ENCODE data around the gene ZNF134.
A peak's percentile ranks its signal among the peaks of the same experiment; 100 is the strongest.

The ZNF134 gene

DNA sequence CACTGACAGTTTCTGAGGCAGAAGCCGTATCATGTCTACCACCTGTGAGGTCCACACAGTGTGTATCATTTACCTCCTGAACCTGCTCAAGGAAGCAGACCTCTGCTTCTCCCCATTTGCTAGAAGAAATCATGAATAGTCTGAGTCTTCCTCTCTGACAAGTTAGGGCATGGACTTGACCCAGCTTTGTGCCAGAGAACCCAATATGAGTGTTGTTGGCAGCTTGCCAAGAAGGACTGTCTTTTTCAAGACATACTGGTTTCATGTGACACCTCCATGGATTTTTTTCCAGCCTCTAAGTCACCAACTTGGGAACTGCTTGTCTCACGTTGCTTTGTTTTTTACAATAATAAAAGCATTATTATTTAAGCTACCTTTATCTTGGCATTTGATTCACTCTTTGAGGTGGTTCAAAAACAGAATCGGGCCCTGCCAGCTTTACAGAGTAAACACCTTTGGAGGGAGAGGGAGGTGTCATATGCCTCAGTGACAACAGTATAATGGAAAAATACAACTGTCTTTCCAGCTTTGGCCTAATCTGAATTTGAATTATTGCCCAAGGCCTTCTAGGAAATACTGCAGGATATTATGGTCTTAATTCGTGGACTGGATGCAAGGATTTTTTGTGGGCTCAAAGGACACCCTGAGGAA is 28.5 kb downstream of the ZNF134 start:
- Histone ChIP-seq H3K9ac (ENCODE audit: low read length) (no peak overlapping the region), H3K27me3 (replicated peaks; ENCODE audit: control insufficient read depth, insufficient read depth, low read length) (no peaks in the 10 kb centered on the region), H3K9me3 (ENCODE audit: control insufficient read depth, low read length) (peaks cover 38% of the 10 kb centered on the region), H3K4me1 (ENCODE audit: control insufficient read depth, insufficient read depth, low read length) (no peaks in the 10 kb centered on the region), H3K4me3 (ENCODE audit: low read length) (no peak overlapping the region), H3K36me3 (ENCODE audit: control insufficient read depth, insufficient read depth, low read length, severe bottlenecking) (peaks cover 48% of the 10 kb centered on the region)
- DNase-seq (ENCODE audit: low read depth) = no peak

- Histone ChIP-seq H3K27me3 (replicated peaks; ENCODE audit: control insufficient read depth, insufficient read depth, low read length) (no peaks in the 10 kb centered on the region), H3K9me3 (ENCODE audit: control insufficient read depth, low read length) (peaks cover 26% of the 10 kb centered on the region), H3K4me3 (ENCODE audit: low read length) (no peak overlapping the region), H3K4me1 (ENCODE audit: control insufficient read depth, insufficient read depth, low read length) (no peaks in the 10 kb centered on the region), H3K9ac (ENCODE audit: low read length) (no peak overlapping the region), H3K36me3 (ENCODE audit: control insufficient read depth, insufficient read depth, low read length, severe bottlenecking) (peaks cover 40% of the 10 kb centered on the region)
- no peak for DNase-seq (ENCODE audit: low read depth)
These were observed 29.7 kb downstream of the ZNF134 start for GRCh38 chr19:57643734-57644133.

DNA sequence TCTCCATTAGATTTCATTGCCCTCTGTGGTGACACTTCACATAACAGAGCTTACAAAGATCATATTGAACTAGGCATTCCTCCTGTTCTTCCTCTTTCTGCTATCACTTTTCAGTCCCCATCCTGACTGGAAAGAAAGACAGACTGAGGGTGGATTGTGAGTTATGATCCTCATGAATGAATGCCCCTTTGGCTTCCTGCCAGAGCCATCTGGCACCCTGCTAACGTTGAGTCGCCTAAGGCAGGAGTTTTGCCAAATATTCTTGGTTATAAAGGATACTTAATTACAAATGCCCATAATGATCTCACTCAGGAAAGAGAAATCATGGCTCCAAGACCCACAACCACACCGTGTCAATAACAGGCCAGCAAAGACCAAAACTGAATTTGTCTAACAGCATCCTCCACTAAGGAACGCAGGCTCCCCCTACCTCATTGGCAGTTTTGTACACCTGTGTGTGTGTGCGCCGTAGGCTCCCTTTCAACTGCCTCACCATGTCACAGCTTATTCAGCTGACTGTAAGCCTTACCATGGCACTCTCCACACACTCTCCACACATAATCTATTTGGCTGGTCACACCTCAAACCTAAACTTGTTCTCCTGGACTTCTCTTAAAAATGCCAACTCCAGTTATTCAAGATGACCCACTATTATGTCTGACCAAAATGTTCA is 34.4 kb downstream of the ZNF134 start:
- no peak overlapping the region for H3K9ac ChIP-seq (ENCODE audit: low read length)
- no peak overlapping the region for H3K4me3 ChIP-seq (ENCODE audit: low read length)

DNA sequence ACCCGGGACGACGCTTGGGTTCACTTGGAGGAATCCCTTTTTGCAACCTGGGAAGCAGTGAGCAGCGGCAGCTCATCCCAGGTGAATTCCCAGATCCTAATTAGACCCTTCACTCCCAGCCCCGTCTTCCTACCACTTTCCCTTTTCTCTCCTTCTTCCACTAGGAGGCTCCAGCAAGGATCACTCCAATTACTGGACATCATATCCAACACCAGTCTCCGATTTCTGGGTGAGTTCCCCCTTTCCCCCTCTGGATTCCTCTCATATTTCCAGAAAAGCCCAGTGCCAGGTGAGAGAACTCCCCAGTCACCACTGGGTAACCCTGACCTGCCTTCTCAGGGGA is 37.6 kb downstream of the ZNF134 start:
- Histone ChIP-seq H3K27me3 (replicated peaks; ENCODE audit: control insufficient read depth, insufficient read depth, low read length) (peaks cover 4% of the 10 kb centered on the region), H3K4me3 (ENCODE audit: low read length) (no peak overlapping the region), H3K4me1 (ENCODE audit: control insufficient read depth, insufficient read depth, low read length) (no peaks in the 10 kb centered on the region), H3K36me3 (ENCODE audit: control insufficient read depth, insufficient read depth, low read length, severe bottlenecking) (no peaks in the 10 kb centered on the region), H3K9ac (ENCODE audit: low read length) (no peak overlapping the region), H3K9me3 (ENCODE audit: control insufficient read depth, low read length) (no peaks in the 10 kb centered on the region)
- no peak for DNase-seq (ENCODE audit: low read depth)

More for the DNA sequence above, 34.4 kb downstream of the ZNF134 start:
- DNase-seq (ENCODE audit: low read depth) = no peak
- peaks cover 4% of the 10 kb centered on the region for H3K27me3 ChIP-seq (replicated peaks; ENCODE audit: control insufficient read depth, insufficient read depth, low read length)
- H3K4me1 ChIP-seq (ENCODE audit: control insufficient read depth, insufficient read depth, low read length) = no peaks in the 10 kb centered on the region
- no peaks in the 10 kb centered on the region for H3K9me3 ChIP-seq (ENCODE audit: control insufficient read depth, low read length)
- H3K36me3 ChIP-seq (ENCODE audit: control insufficient read depth, insufficient read depth, low read length, severe bottlenecking) = no peaks in the 10 kb centered on the region

- Histone ChIP-seq H3K4me3 (ENCODE audit: low read length) (no peak overlapping the region), H3K36me3 (ENCODE audit: control insufficient read depth, insufficient read depth, low read length, severe bottlenecking) (no peaks in the 10 kb centered on the region), H3K9ac (ENCODE audit: low read length) (no peak overlapping the region), H3K4me1 (ENCODE audit: control insufficient read depth, insufficient read depth, low read length) (no peaks in the 10 kb centered on the region), H3K9me3 (ENCODE audit: control insufficient read depth, low read length) (no peaks in the 10 kb centered on the region), H3K27me3 (replicated peaks; ENCODE audit: control insufficient read depth, insufficient read depth, low read length) (peaks cover 4% of the 10 kb centered on the region)
- no peak for DNase-seq (ENCODE audit: low read depth)
These were observed 39.6 kb downstream of the ZNF134 start for GRCh38 chr19:57653689-57654088.

DNA sequence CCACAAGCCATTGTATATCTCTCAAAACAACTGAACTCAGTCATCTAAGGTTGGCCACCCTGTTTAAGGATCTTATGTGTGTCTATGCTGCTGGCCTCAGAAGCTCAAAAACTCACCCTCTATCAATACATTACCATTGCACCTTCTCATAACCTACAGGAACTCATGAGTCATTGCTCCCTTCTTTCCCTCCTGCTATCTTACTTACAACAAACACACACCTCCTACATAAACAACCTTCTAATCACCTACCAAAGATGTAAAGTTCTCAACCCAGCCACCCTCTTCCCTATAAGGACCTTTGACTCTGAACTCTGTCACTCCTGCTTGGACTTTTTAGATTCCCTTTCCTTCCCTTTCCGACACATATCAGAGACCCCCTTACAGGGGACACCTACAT is 41.4 kb downstream of the ZNF134 start:
- H3K27me3 ChIP-seq (replicated peaks; ENCODE audit: control insufficient read depth, insufficient read depth, low read length) = peaks cover 15% of the 10 kb centered on the region
- H3K36me3 ChIP-seq (ENCODE audit: control insufficient read depth, insufficient read depth, low read length, severe bottlenecking) = no peaks in the 10 kb centered on the region
- no peak for DNase-seq (ENCODE audit: low read depth)
- no peaks in the 10 kb centered on the region for H3K9me3 ChIP-seq (ENCODE audit: control insufficient read depth, low read length)
- no peak overlapping the region for H3K4me3 ChIP-seq (ENCODE audit: low read length)
- no peaks in the 10 kb centered on the region for H3K4me1 ChIP-seq (ENCODE audit: control insufficient read depth, insufficient read depth, low read length)
- H3K9ac ChIP-seq (ENCODE audit: low read length) = no peak overlapping the region

GRCh38 chr19:57656346-57656745 is 42.3 kb downstream of the ZNF134 start:
- no peak overlapping the region for H3K9ac ChIP-seq (ENCODE audit: low read length)
- no peaks in the 10 kb centered on the region for H3K4me1 ChIP-seq (ENCODE audit: control insufficient read depth, insufficient read depth, low read length)
- H3K9me3 ChIP-seq (ENCODE audit: control insufficient read depth, low read length) = no peaks in the 10 kb centered on the region
- DNase-seq (ENCODE audit: low read depth) = no peak
- H3K4me3 ChIP-seq (ENCODE audit: low read length) = no peak overlapping the region
- peaks cover 15% of the 10 kb centered on the region for H3K27me3 ChIP-seq (replicated peaks; ENCODE audit: control insufficient read depth, insufficient read depth, low read length)
- no peaks in the 10 kb centered on the region for H3K36me3 ChIP-seq (ENCODE audit: control insufficient read depth, insufficient read depth, low read length, severe bottlenecking)

GRCh38 chr19:57664269-57665127 is 50.5 kb downstream of the ZNF134 start:
- Histone ChIP-seq H3K9me3 (ENCODE audit: control insufficient read depth, low read length) (no peaks in the 10 kb centered on the region), H3K27me3 (replicated peaks; ENCODE audit: control insufficient read depth, insufficient read depth, low read length) (peaks cover 12% of the 10 kb centered on the region), H3K4me3 (ENCODE audit: low read length) (peak overlapping the region; percentile 83), H3K4me1 (ENCODE audit: control insufficient read depth, insufficient read depth, low read length) (peaks cover 9% of the 10 kb centered on the region), H3K9ac (ENCODE audit: low read length) (peak overlapping the region; percentile 75), H3K36me3 (ENCODE audit: control insufficient read depth, insufficient read depth, low read length, severe bottlenecking) (no peaks in the 10 kb centered on the region)
- peak; percentile 76 for DNase-seq (ENCODE audit: low read depth)

DNA sequence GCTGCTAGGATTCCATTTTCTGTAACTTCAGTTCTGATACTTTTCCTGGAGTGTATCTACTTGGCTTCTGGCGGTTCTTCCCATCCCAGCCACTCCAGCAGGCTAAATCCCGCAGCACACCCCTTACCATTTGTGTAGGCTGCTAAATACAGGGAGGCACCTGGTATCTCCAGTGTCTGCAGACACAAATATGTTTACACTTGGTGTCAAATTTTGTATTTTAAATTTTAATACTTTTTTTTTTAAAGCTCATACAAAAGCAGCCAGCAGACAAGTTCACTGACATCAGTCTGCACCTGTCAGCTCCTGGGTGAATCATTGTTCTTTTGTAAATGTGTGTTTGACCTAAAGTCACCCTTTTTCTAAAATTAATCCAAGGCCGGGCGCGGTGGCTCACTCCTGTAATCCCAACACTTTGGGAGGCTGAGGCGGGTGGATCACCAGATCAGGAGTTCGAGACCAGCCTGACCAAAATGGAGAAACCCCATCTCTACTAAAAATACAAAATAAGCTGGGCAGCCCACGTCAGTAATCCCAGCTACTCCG is 51.3 kb downstream of the ZNF134 start:
- H3K9me3 ChIP-seq (ENCODE audit: control insufficient read depth, low read length) = no peaks in the 10 kb centered on the region
- H3K9ac ChIP-seq (ENCODE audit: low read length) = no peak overlapping the region
- no peak for DNase-seq (ENCODE audit: low read depth)
- H3K36me3 ChIP-seq (ENCODE audit: control insufficient read depth, insufficient read depth, low read length, severe bottlenecking) = no peaks in the 10 kb centered on the region
- H3K4me3 ChIP-seq (ENCODE audit: low read length) = no peak overlapping the region
- peaks cover 9% of the 10 kb centered on the region for H3K4me1 ChIP-seq (ENCODE audit: control insufficient read depth, insufficient read depth, low read length)
- peaks cover 6% of the 10 kb centered on the region for H3K27me3 ChIP-seq (replicated peaks; ENCODE audit: control insufficient read depth, insufficient read depth, low read length)

DNA sequence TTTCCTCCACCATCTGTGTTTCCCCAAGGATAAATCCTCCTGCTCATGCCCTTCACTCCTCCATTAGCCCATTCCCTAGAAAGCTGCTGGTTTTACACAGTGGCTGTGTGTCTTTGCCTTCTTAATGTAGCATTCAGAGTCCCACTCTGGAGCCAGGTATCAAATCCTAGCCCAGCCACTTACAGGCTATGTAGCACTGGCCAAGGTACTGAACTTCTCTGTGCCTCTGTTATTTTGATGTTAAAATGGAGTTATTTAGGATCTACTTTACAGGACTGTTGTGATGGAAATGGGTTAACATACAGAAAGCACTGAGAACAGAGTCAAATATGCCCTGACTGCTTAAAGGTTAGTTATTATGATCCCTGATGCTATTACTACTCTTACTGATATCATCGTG is 53.2 kb downstream of the ZNF134 start:
- Histone ChIP-seq H3K9me3 (ENCODE audit: control insufficient read depth, low read length) (no peaks in the 10 kb centered on the region), H3K36me3 (ENCODE audit: control insufficient read depth, insufficient read depth, low read length, severe bottlenecking) (no peaks in the 10 kb centered on the region), H3K9ac (ENCODE audit: low read length) (no peak overlapping the region), H3K4me3 (ENCODE audit: low read length) (no peak overlapping the region), H3K27me3 (replicated peaks; ENCODE audit: control insufficient read depth, insufficient read depth, low read length) (peaks cover 6% of the 10 kb centered on the region), H3K4me1 (ENCODE audit: control insufficient read depth, insufficient read depth, low read length) (peaks cover 20% of the 10 kb centered on the region)
- no peak for DNase-seq (ENCODE audit: low read depth)

DNA sequence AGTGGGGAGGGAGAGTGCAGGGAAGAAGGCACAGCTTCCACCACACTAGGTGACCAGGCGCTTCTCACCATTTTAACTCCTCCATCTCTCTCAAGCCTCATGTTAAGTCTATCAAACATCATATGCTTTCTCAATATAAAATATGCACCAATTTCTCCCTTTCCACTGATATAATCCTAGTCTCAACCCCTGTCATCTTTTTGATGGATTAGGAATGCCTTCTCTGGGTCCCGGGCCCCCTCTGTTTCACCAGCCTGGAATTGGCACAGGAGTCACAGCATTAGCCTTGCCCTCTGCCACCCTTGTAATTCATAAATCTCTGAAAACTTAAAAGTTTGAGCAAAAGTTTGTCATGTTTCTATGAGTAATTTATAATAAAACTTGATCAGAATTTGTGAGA is 54.6 kb downstream of the ZNF134 start, which contains the start of gene ZSCAN4:
Gene ZSCAN4 (plus strand): TSS at position 301 of the 400 bp plus-strand sequence. CDS start 7,211 bp downstream, outside the sequence.
- Histone ChIP-seq H3K27me3 (replicated peaks; ENCODE audit: control insufficient read depth, insufficient read depth, low read length) (peaks cover 6% of the 10 kb centered on the region), H3K9ac (ENCODE audit: low read length) (no peak within 1 kb of the TSS), H3K4me1 (ENCODE audit: control insufficient read depth, insufficient read depth, low read length) (peaks cover 20% of the 10 kb centered on the region), H3K9me3 (ENCODE audit: control insufficient read depth, low read length) (no peaks in the 10 kb centered on the region), H3K4me3 (ENCODE audit: low read length) (no peak within 1 kb of the TSS), H3K36me3 (ENCODE audit: control insufficient read depth, insufficient read depth, low read length, severe bottlenecking) (no peaks in the 10 kb centered on the region)
- no peak for DNase-seq (ENCODE audit: low read depth)
